ENCODE measurements around the gene SPATS1. TPM values are rescaled to one million over a fixed set of nuclear protein-coding genes. Genes with fewer than 3 reads are reported as not detected.

SPATS1 gene
- total RNA-seq, 4 donors from 2014 or later = not detected

DNA sequence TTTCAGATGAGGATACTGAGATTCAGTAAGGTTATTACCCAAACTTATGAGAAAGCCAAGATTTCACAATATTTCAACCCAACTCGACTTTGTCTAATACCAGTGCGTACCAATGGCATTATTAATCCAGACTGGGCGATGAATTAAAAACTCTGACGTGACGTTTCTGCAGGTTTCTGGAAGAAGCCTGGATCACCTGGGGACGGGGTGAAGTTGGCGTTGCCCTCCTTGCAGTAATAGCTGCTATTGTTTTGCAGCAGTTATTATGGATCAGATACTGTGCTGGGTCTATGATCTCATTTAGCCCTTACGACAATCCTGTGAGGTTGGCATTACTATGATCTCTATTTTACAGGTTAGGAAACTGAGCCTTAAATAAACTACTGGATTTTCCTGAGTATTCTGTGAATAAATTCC lies 44.5 kb downstream of the SPATS1 start:
- Histone ChIP-seq H3K27me3 (no peaks in the 10 kb centered on the region), H3K4me1 (peaks cover 14 to 40% (median 14%) of the 10 kb centered on the region in 3 donors), H3K4me3 (peak overlapping the region; percentile 60 to 99 (median 93)), H3K9me3 (no peaks in the 10 kb centered on the region), H3K36me3 (peaks cover 0 to 15% (median 7%) of the 10 kb centered on the region in 3 donors), H3K27ac (peak overlapping the region; percentile 83 to 99 (median 96))
- DNase-seq = no peak
- WGBS, 2 donors = 2 to 4% methylated on average over 8 of the region's 8 CpGs
- intact Hi-C loops (cut with DNase I) = no loop called here
- TF ChIP-seq POLR2A (IDR thresholded peaks at IDR 0.05) = no peak
- TF ChIP-seq, protein P1, sequence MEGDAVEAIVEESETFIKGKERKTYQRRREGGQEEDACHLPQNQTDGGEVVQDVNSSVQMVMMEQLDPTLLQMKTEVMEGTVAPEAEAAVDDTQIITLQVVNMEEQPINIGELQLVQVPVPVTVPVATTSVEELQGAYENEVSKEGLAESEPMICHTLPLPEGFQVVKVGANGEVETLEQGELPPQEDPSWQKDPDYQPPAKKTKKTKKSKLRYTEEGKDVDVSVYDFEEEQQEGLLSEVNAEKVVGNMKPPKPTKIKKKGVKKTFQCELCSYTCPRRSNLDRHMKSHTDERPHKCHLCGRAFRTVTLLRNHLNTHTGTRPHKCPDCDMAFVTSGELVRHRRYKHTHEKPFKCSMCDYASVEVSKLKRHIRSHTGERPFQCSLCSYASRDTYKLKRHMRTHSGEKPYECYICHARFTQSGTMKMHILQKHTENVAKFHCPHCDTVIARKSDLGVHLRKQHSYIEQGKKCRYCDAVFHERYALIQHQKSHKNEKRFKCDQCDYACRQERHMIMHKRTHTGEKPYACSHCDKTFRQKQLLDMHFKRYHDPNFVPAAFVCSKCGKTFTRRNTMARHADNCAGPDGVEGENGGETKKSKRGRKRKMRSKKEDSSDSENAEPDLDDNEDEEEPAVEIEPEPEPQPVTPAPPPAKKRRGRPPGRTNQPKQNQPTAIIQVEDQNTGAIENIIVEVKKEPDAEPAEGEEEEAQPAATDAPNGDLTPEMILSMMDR (IDR thresholded peaks at IDR 0.05) = no peak

DNA sequence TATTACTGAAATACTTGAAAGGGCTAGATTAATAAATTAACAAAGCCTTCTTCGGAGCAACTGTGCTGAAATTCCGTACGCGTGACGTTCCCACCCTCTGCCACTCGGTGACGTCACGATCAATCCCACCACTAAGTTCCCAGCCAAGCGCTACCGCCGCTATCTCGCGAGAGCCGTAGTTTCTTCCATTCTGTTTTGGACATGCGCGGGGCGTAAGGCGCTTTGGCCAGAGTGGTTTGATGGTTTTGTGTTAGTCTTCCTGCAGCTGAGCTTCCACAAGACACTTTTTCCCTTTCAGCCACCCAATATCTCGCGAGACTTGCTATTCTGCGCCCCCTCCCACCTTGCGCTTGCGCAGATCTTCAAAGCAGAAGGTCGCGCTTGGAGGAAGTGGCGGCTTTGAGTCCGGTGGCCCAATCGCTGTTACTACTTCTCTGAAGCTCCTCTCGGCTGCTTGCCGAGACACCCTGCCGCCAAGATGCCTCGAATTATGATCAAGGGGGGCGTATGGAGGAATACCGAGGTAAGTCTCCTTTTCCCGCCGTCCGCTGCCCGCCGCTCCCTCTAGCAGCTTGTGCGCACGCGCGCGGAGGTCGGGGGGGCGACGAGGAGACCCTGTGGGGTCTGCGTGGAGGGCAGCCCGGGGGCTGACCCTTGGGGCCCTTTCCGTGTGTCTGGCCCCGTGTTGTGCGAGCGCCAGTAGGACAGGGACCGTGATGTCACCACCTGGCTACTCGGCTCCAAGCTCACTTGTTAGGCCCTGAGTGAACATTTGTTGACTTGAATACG lies 45.1 kb downstream of the SPATS1 start, which contains the start of gene CDC5L:
CDC5L (plus strand) TSS at position 361 of the 789 bp plus-strand sequence; CDS start at position 479, 118 bp downstream.
- WGBS, 2 donors = 0 to 2% methylated on average over 28 of the region's 56 CpGs
- Histone ChIP-seq H3K27me3 (no peaks in the 10 kb centered on the region), H3K9me3 (no peaks in the 10 kb centered on the region), H3K4me3 (peak within 1 kb of the TSS; percentile 60 to 99 (median 93)), H3K4me1 (peaks cover 14 to 40% (median 14%) of the 10 kb centered on the region in 3 donors), H3K27ac (peak within 1 kb of the TSS; percentile 83 to 99 (median 96)), H3K36me3 (peaks cover 0 to 21% (median 7%) of the 10 kb centered on the region in 3 donors)
- intact Hi-C loops (cut with DNase I) = no loop called here
- peak; percentile 77 for DNase-seq
- TF ChIP-seq, protein P1 (IDR thresholded peaks at IDR 0.05) = peak in 2 of 6 experiments; percentile 2 to 13
- TF ChIP-seq POLR2A (IDR thresholded peaks at IDR 0.05) = peak in 3 of 4 donors; percentile 33 to 87 (median 79)

DNA sequence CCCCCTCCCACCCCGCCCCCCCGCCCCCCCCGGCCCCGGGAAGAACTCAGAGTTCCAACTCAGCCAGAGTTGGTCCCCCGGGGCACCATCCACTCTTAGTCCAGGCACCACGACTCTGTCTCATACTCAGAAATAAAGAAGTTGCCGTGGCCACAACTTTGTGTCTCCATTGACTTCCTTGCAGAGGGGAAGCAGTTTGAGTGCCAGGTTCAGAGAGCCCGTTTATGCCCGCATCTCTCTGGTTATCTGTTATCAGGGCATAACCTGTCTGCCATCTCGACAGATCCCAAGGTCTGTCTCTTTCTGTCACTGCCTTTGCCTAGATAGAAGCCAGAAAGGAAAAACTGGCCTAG lies 45.7 kb downstream of the SPATS1 start:
- Histone ChIP-seq H3K4me3 (peak overlapping the region; percentile 60 to 99 (median 93)), H3K36me3 (peaks cover 0 to 26% (median 9%) of the 10 kb centered on the region in 3 donors), H3K27ac (peak overlapping the region; percentile 83 to 99 (median 96)), H3K27me3 (no peaks in the 10 kb centered on the region), H3K4me1 (peaks cover 14 to 40% (median 14%) of the 10 kb centered on the region in 3 donors), H3K9me3 (no peaks in the 10 kb centered on the region)
- 0% methylated on average over 3 to 4 of the region's 10 CpGs for WGBS, 2 donors
- no peak for TF ChIP-seq POLR2A (IDR thresholded peaks at IDR 0.05)
- TF ChIP-seq, protein P1 (IDR thresholded peaks at IDR 0.05) = no peak
- intact Hi-C loops (cut with DNase I) = no loop called here
- DNase-seq = no peak

DNA sequence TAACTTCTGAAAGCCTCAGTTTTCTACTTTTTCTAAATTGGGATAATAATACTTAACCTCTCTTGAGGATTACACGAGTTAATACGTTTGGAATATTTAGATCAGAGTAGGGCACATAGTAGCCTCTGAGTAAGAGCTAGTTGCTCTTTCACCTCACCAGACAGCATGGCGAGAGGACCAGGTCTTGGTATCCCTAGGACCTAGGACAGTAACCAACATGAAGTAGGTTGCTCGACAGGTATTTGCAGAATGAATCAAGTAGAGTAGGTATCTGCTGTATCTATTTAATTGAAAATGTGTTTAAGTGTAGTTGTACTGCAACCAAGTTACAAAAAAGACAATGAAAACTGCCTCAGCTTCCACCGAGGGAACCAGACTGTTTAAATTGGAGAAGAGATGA lies 46.4 kb downstream of the SPATS1 start:
- Histone ChIP-seq H3K27me3 (no peaks in the 10 kb centered on the region), H3K36me3 (peaks cover 2 to 34% (median 17%) of the 10 kb centered on the region in 3 donors), H3K27ac (peak overlapping the region in 1 of 4 donors; percentile 99), H3K4me1 (peaks cover 14 to 40% (median 14%) of the 10 kb centered on the region in 3 donors), H3K4me3 (peak overlapping the region in 3 of 4 donors; percentile 91 to 99 (median 95)), H3K9me3 (no peaks in the 10 kb centered on the region)
- DNase-seq = no peak
- intact Hi-C loops (cut with DNase I) = no loop called here
- 45 to 63% methylated on average over 5 of the region's 5 CpGs for WGBS, 2 donors
- no peak for TF ChIP-seq POLR2A (IDR thresholded peaks at IDR 0.05)
- TF ChIP-seq, protein P1 (IDR thresholded peaks at IDR 0.05) = no peak

DNA sequence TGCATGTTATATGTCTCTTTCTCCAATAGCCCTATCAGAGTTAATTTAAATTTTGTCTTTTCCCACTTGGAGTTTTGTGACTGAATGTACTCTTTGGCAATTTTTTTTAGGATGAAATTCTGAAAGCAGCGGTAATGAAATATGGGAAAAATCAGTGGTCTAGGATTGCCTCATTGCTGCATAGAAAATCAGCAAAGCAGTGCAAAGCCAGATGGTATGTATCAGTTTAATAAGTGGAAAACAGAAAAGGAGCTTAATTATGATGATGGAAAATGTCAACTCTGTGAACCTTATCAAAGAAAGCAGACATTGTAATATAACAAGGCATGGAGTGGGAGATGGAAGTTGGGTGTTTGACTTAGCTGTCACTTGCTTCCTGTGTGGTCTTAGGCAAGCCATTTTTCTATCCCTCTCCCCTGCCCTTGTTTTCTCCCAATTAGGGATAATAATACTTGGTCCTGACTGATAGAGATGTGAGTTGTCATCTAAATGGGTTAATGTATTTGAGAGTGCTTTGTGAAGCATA lies 47.8 kb downstream of the SPATS1 start:
- Histone ChIP-seq H3K4me3 (no peak overlapping the region), H3K4me1 (peaks cover 14 to 40% (median 14%) of the 10 kb centered on the region in 3 donors), H3K27ac (no peak overlapping the region), H3K9me3 (no peaks in the 10 kb centered on the region), H3K27me3 (no peaks in the 10 kb centered on the region), H3K36me3 (peaks cover 6 to 47% (median 30%) of the 10 kb centered on the region in 3 donors)
- intact Hi-C loops (cut with DNase I) = no loop called here
- TF ChIP-seq, protein P1 (IDR thresholded peaks at IDR 0.05) = no peak
- no peak for TF ChIP-seq POLR2A (IDR thresholded peaks at IDR 0.05)
- DNase-seq = no peak
- WGBS, 2 donors = 64 to 83% methylated on average over 1 of the region's 1 CpG

Data from esophagus squamous epithelium (tissue), 5 donors.